Retinal pigment epithelial cell (primary cell): ENCODE measurements around the gene SLC35B2.
"Not testable (repeated sequence)": the region's sequence is repeated elsewhere in the genome, so short reads cannot be mapped to it uniquely, and the experiment has no call there.

ENCODE experiments used
- DNase-seq: peaks from one replicate; pipeline ENCODE4 v3.0.0-alpha.2; 2010; ENCODE audit warnings: low read depth
- H3K4me3 ChIP-seq: 2 replicates; pipeline ENCODE4 v1.5.1; 2011; ENCODE audit warnings: mild to moderate bottlenecking, low read length, control low read depth, moderate library complexity
- CTCF ChIP-seq: conservative IDR thresholded peaks from 2 replicates; pipeline ENCODE4 v1.5.1; 2011; ENCODE audit warnings: low read depth, low read length, control low read depth, inconsistent platforms

SLC35B2 gene

GRCh38 chr6:44237021-44237812 lies 20.1 kb downstream of the SLC35B2 start:
- H3K4me3 ChIP-seq = peak overlapping the region; percentile 64
- peak; percentile 91 for DNase-seq
- no peak for TF ChIP-seq CTCF

- DNase-seq = no peak
- no peak for TF ChIP-seq CTCF
- no peak overlapping the region for H3K4me3 ChIP-seq
Observed at GRCh38 chr6:44235891-44236516, 21.3 kb downstream of the SLC35B2 start.

GRCh38 chr6:44235269-44235668 lies 22.1 kb downstream of the SLC35B2 start:
- TF ChIP-seq CTCF = no peak
- DNase-seq = no peak
- H3K4me3 ChIP-seq = no peak overlapping the region

GRCh38 chr6:44234101-44235025 lies 23.0 kb downstream of the SLC35B2 start:
- DNase-seq = no peak
- H3K4me3 ChIP-seq = no peak overlapping the region
- peak; percentile 94 for TF ChIP-seq CTCF

- no peak overlapping the region for H3K4me3 ChIP-seq
- no peak for TF ChIP-seq CTCF
- no peak for DNase-seq
Observed at GRCh38 chr6:44233567-44234100, 23.7 kb downstream of the SLC35B2 start.

GRCh38 chr6:44232676-44233566 lies 24.4 kb downstream of the SLC35B2 start:
- no peak for TF ChIP-seq CTCF
- no peak overlapping the region for H3K4me3 ChIP-seq
- no peak for DNase-seq

GRCh38 chr6:44231426-44231825 lies 25.9 kb downstream of the SLC35B2 start:
- not testable (repeated sequence) for DNase-seq, H3K4me3 ChIP-seq
